Activated B cell treated with CpG ODN at 0.5 μM for 24 hours (primary cell): ENCODE measurements around the gene NEAT1. TPM values are rescaled to one million over a fixed set of nuclear protein-coding genes. Genes with fewer than 3 reads are reported as not detected.

Experiments
- ATAC-seq: fragments of 200-7000 bp; cut with Tn5 transposase; one replicate; pipeline ENCODE4 v1.10.0; 2021; ENCODE audit warnings: low read depth, mild to moderate bottlenecking, moderate library complexity
- CTCF ChIA-PET: fragments of 350-600 bp; sonication (Branson Sonifier 250); formaldehyde crosslinking; loops from one replicate; lab custom pipeline; 2021; ENCODE audit warnings: antibody characterized with exemption; lab: Charles Lee
- POLR2A ChIA-PET: fragments of 350-600 bp; sonication (Branson Sonifier 250); formaldehyde crosslinking; loops from one replicate; lab custom pipeline; 2021; ENCODE audit warnings: antibody characterized with exemption; lab: Charles Lee
- DNase-seq: peaks from one replicate; pipeline ENCODE4 v3.0.0; 2022
- H3K27ac Mint-ChIP-seq: one replicate; pipeline ENCODE4 v1.8.0; 2020; ENCODE audit warnings: mixed read lengths
- H3K27me3 Mint-ChIP-seq: one replicate; pipeline ENCODE4 v1.8.0; 2021; ENCODE audit warnings: mixed read lengths
- H3K36me3 Mint-ChIP-seq: one replicate; pipeline ENCODE4 v1.8.0; 2021; ENCODE audit warnings: low read depth, mixed read lengths
- H3K4me1 Mint-ChIP-seq: one replicate; pipeline ENCODE4 v1.8.0; 2021; ENCODE audit warnings: mixed read lengths
- H3K4me3 Mint-ChIP-seq: one replicate; pipeline ENCODE4 v1.8.0; 2020; ENCODE audit warnings: mild to moderate bottlenecking, mixed read lengths
- H3K9me3 Mint-ChIP-seq: one replicate; pipeline ENCODE4 v1.8.0; 2020; ENCODE audit warnings: mixed read lengths
- CTCF ChIP-seq: fragments of 200-600 bp; IDR thresholded peaks from one replicate; pipeline ENCODE4 v1.8.0; 2022; ENCODE audit warnings: antibody characterized with exemption, mild to moderate bottlenecking
- intact Hi-C: fragments of 100-400 bp; cut with micrococcal nuclease; formaldehyde crosslinking; loops from one replicate; pipeline ENCODE4 v1.15.1; 2024
- total RNA-seq: library from RNA; stranded (reverse); gene quantifications from 2 replicates; pipeline ENCODE4 v1.2.3, GENCODE V29; 2022

The NEAT1 gene
- total RNA-seq, 1 donor from 2014 or later = 699 TPM

DNA sequence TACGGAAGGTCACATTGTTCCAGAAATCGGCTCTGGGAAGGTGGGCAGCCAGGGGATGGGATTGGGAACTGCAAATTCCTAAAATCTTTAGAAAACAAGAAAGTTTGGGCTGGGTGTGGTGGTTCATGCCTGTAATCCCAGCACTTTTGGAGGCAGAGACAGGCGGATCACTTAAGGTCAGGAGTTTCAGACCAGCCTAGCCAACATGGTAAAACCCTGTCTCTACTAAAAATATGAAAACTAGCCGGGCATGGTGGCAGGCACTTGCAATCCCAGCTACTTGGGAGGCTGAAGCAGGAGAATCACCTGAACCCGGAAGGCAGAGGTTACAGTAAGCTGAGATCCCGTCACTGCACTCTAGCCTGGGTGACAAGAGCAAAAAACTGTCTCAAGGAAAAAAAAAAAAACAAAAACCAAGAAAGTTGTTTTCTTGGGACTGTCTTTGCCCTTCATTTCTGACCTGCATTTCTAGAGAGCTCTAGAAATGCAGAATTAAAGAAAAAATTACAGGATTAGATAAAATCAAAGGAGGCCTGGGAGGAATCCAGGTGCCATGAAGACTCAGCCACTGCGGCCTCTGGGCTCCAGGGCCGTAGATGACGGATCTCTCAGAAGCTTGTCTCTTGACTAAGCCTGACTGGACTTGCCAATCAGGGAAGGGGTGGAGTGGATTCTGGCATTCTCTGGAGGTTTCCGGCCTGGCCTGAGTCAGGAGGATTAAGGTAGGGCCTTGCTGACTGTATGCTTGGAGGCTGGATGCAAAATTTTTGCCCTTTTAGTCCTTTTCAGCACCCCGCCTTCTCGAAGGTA is 71.0 kb downstream of the NEAT1 start:
- intact Hi-C loops = no loop called here
- Mint-ChIP-seq H3K36me3 (peaks cover 3% of the 10 kb centered on the region), H3K27ac (peak overlapping the region; percentile 90), H3K9me3 (no peaks in the 10 kb centered on the region), H3K4me3 (peak overlapping the region; percentile 73), H3K27me3 (no peaks in the 10 kb centered on the region), H3K4me1 (peaks cover 76% of the 10 kb centered on the region)
- ChIA-PET CTCF (interaction anchor here (1.0 to 2.7 kb wide), 5 partner anchors 9 to 77 kb away, joined by 3 to 9 read pairs (median 4); no protein-coding TSS in a partner anchor), POLR2A (interaction anchor here (0.5 to 26.3 kb wide), 11 partner anchors 11 to 1860 kb away, joined by 3 to 3752 read pairs (median 15); partner anchors contain the start of genes FRMD8, MALAT1, MUS81 and NEAT1)
- ATAC-seq (no peak), DNase-seq (no peak)
- no peak for TF ChIP-seq CTCF

Other genes with a start within 250 kb of the NEAT1 start
- 239 and 260 TPM in 2 replicates for gene CAPN1, start 240.9 kb upstream of the NEAT1 start, total RNA-seq
- 37.1 and 43.4 TPM in 2 replicates for gene POLA2, start 160.8 kb upstream of the NEAT1 start, total RNA-seq
- gene CDC42EP2, start 107.9 kb upstream of the NEAT1 start, total RNA-seq = 0.18 and 0.83 TPM in 2 replicates
- gene DPF2, start 88.9 kb upstream of the NEAT1 start, total RNA-seq = 88.3 and 89.6 TPM in 2 replicates
- gene TIGD3, start 68.0 kb upstream of the NEAT1 start, total RNA-seq = 1.4 and 1.6 TPM in 2 replicates
- 11.4 and 12.3 TPM in 2 replicates for gene SLC25A45, start 40.2 kb upstream of the NEAT1 start, total RNA-seq
- 68.6 and 70.6 TPM in 2 replicates for gene FRMD8, start 36.2 kb upstream of the NEAT1 start, total RNA-seq
- gene MALAT1, start 76.2 kb downstream of the NEAT1 start, total RNA-seq = 12,540 and 18,961 TPM in 2 replicates
- gene SCYL1, start 102.3 kb downstream of the NEAT1 start, total RNA-seq = 70.0 and 75.7 TPM in 2 replicates
- gene LTBP3, start 135.6 kb downstream of the NEAT1 start, total RNA-seq = 25.0 and 25.3 TPM in 2 replicates
- gene ZNRD2, start 147.7 kb downstream of the NEAT1 start, total RNA-seq = 40.9 and 41.0 TPM in 2 replicates
- 19.1 and 21.6 TPM in 2 replicates for gene FAM89B, start 149.7 kb downstream of the NEAT1 start, total RNA-seq
- 143 and 163 TPM in 2 replicates for gene EHBP1L1, start 153.3 kb downstream of the NEAT1 start, total RNA-seq
- 1.0 and 1.1 TPM in 2 replicates for gene KCNK7, start 173.0 kb downstream of the NEAT1 start, total RNA-seq
- 72.1 and 89.6 TPM in 2 replicates for gene MAP3K11, start 191.4 kb downstream of the NEAT1 start, total RNA-seq
- gene PCNX3, start 193.0 kb downstream of the NEAT1 start, total RNA-seq = 45.3 and 51.4 TPM in 2 replicates
- gene SIPA1, start 215.3 kb downstream of the NEAT1 start, total RNA-seq = 236 and 252 TPM in 2 replicates
- 110 and 119 TPM in 2 replicates for gene RELA, start 240.1 kb downstream of the NEAT1 start, total RNA-seq